ENCODE data around the gene GPR183.
"Not testable (repeated sequence)": the region's sequence is repeated elsewhere in the genome, so short reads cannot be mapped to it uniquely, and the experiment has no call there.

Gene GPR183

GRCh38 chr13:99265821-99266426, 41.3 kb downstream of the GPR183 start:
- peak; percentile 98 for FAIRE-seq

DNA sequence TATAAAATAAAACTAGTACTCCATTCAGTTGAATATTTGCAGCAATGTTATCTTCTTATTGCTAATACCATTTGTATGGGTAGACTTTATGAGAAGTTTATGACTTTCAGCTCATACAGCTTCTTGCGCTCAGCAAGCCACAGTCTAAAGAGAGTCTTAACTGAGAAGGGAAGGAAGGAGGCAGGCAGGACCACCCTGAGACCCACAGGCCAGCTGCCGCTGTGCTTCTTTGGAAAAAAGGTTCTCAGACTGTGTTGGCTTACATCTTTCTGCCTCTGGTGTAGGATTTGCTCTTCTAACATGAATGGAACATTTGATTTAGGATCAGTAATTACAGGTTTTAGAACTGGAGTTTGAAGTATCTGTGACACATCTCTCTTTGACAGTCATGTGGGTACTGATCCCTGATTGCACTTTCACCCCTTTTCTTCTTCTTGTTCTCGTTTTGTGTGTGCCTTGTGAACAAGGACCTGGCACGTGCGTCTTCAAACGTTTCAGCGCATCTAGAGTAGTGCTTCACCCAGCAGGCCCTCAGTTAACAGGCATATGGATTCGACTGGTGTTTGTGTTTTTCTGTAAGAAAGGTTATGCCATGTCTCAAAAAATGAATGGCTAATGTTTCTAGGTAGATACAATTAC, 41.9 kb downstream of the GPR183 start:
- FAIRE-seq: no peak

GRCh38 chr13:99264051-99264450, 43.1 kb downstream of the GPR183 start:
- FAIRE-seq: no peak

DNA sequence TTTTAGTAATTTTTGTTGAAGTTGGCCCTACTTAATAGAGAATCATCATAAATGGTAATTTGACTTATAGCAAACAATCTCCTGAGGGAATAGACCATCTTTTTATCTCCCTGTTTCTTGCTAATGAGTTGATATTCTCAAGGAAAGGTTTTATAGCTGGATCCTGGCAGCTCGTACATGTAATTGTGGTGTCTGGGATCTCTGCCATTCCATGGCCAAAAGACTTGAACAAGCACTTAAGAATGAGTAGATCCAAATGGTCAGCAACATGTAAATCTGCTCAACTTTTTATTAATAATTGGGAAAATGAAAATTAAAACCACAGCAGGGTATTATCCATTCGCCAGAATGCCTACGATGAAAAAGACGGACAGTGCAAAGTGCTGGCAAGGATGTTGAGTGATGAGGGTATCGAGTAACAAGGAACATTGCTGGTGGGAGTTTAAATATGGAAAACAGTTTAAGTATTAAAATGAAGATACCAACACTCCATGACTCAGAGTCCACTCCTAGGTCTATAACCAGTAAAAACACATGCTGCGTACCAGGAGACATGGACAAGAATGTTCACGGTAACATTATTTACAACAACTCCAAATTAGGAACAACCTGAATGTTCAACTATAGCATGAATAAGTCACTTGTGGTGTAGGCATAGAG, 43.9 kb downstream of the GPR183 start:
- FAIRE-seq: no peak

DNA sequence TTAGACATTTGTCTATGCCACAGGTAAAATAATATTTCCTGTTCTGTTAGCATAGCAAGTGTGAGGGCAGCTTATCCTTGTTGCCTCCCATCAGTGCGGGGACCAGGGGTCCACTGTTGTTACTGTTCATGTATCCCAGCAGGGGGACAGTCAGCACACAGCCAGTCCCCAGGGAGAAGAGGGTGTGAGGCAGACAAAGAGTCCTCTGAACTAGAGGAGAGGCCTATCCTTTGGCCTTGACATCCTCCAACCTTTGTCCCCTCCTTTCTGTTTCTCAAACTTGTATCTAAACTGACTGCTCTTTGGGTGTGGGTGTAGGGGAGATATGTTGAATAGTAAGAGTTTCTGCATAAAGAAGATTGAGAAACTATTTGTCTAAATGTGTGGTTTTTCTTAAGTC, 46.1 kb downstream of the GPR183 start:
- FAIRE-seq: no peak

DNA sequence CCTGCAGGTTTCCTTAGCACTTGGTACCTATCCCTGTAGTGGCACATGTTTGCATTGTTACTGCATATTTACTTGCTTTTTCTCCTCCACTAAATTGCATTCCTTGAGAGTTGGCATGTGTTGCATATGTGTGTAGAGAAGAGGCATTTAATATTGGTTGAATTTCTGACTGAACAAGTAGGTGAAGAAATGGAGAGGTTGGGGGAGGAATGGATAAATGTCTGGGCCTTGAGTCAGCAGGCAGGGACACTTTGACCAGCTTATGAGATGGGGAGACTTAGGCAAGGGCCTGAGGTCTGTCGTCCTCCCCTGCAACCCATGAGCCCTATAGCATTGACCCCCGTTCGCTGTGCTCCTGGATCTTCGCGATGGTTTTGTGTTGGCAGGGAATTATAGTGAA, 47.0 kb downstream of the GPR183 start:
- no peak for FAIRE-seq

- no peak for FAIRE-seq
Measured at GRCh38 chr13:99258946-99259345, 48.3 kb downstream of the GPR183 start.

DNA sequence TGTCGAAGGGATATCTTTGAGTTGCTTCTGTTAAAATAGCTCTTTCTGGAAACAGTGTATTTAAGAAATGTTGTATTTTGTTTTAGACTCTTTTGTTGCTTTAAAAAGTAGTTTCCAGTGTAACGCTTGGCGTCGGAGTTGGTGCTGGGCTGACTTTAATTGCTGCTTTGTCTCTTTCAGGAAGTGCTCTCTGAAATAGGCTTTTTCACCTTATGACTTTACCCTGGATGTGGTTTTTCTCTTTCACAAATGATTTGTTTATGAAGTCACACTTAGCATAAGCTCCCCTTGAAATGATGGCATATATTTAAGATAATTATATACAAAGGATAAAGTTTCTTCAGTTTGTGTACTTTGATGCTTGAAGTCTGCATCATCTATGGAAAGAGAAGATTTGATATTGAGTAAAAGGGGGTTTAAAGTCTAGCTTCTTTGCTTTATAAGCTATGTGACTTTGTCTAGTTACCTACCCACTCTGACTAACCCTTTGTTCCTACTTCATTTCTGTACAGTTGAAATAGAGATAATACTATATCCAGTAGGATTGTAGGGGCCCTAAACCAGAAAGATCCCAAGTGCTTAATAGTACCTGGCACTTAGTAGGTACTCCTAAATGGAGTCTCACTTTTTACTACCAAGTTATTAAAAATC, 48.9 kb downstream of the GPR183 start, which contains the start of gene GPR18:
GPR18 (minus strand) TSS at position 170 of the 651 bp plus-strand sequence. CDS start 2,507 bp downstream, outside the sequence.
- no peak for FAIRE-seq

GRCh38 chr13:99257291-99257690, 49.9 kb downstream of the GPR183 start:
- no peak for FAIRE-seq

DNA sequence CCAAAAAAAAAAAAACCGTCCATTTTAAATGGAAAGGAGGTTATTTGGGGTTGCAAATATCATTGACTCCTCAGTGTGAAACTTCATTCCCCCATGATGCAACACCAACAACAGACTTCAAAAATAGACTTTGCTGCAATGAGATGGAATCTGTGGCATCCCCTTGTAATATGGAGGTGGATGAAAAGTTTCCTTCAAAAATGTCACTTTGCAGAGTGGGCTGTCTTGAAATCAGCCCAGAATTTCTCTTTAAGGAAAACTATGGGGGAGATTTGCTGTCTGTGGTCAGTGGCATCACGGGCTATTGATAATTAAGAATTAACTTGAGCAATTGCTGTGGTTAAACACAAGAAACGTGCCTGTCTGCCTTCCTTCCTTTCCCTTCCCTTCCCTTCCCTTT, 50.5 kb downstream of the GPR183 start:
- FAIRE-seq: no peak

GRCh38 chr13:99256283-99256682, 50.9 kb downstream of the GPR183 start:
- no peak for FAIRE-seq

DNA sequence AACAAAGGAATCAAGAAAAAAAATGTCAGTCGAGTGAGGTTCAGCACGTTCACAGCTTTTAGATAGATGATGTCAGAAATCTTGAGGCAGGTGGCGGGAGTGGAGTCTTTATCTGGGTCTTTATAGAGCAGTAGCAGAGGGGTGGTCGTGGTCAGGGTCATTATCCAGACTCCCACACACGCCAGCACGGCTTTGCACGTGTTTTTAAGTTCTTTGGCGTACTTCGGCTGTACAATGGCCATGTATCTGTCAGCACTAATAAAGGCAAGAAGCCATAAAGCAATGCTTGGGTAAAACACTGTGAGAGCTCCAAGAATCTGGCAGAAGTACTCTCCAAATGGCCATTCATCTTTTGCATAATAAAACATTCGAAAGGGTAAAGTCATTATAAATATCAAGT, 51.9 kb downstream of the GPR183 start:
- FAIRE-seq: no peak

DNA sequence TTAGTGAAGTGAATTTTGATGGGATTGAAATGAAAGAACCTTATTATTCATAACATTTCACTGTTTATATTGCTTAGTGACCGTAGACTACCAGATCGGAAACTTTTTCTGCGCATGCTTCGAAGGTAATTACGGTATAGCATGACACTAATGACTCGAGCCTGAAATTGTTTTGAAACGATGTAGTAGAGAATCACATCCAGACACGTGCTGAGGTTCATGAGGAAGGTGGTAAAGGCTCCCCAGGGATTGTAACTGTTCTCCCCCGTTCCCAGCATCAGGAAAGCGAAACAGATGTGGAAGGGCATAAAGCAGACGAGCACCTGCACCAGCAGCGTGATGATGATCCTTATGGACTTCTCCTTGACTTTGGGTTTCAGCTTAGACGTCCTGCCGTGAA, 52.4 kb downstream of the GPR183 start:
- no peak for FAIRE-seq

- FAIRE-seq: no peak
Measured at GRCh38 chr13:99251921-99252320, 55.3 kb downstream of the GPR183 start.

DNA sequence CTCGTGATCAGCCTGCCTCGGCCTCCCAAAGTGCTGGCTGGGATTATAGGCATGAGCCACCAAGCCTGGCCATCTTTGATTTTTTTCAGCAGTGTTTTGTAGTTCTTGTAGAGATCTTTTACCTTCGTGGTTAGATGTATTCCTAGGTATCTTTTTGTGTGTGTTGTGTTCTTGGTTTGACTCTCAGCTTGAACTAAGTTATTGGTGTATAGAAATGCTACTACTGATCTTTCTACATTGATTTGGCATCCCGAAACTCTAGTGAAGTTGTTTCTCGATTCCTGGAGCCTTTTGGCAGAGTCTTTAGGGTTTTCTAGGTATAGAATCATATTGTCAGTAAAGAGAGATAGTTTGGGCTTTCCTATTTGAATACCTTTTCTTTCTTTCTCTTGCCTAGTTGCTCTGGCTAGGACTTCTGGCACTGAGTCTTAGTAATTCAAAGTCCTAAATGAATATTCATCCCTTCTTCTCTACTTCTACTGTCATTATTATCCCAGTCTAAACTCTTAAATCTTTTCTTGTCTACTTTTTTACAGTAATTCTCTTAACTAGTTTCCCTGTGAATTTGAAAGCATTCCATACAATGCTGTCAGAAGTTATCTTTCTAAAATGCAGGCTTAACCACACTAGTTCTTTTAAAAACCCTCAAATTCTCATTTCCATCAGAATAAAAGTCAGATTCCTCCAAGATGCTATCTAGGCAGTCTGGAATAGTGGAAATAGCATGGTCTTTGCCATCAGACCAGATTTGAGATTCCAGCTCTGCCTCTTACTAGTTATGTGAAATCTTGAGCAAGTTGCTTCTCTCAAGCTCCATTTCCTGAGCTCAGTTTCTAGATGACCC, 56.0 kb downstream of the GPR183 start:
- FAIRE-seq: no peak

GRCh38 chr13:99249606-99250005, 57.6 kb downstream of the GPR183 start:
- FAIRE-seq: not testable (repeated sequence)

- not testable (repeated sequence) for FAIRE-seq
Measured at GRCh38 chr13:99249178-99249577, 58.0 kb downstream of the GPR183 start.

GRCh38 chr13:99246100-99246499, 61.1 kb downstream of the GPR183 start:
- FAIRE-seq: no peak
